GM19240 (cell line): ENCODE measurements around the gene TANC1.

Experiments used
- DNase-seq: peaks from one replicate; pipeline ENCODE4 v3.0.0; 2011; ENCODE audit warnings: low spot score; ENCODE audit not compliant: insufficient read length

The TANC1 gene

DNA sequence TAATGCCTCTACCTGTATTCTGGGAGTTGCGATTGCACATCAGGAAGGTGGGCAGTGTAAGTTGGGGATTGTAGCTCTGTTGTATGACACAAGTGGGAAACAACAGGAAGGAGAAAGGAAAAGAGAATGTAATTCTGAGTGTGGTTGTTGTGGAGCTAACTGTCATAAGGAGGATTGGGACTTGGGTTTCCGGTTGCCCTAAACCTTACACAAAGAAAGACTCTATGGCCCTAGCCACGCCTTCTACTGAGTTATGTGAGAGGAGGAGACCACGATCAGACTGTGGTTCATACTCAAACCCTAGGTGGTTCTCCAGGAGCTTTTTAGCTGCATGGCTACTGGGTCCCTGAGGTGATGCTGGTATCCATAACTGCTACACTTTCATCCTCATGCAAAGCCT, 86.5 kb downstream of the TANC1 start:
- DNase-seq, result no peak

GRCh38 chr2:159060518-159060917, 92.1 kb downstream of the TANC1 start:
- DNase-seq, result no peak

- no peak for DNase-seq
These were observed 95.2 kb downstream of the TANC1 start for GRCh38 chr2:159063677-159064076.

DNA sequence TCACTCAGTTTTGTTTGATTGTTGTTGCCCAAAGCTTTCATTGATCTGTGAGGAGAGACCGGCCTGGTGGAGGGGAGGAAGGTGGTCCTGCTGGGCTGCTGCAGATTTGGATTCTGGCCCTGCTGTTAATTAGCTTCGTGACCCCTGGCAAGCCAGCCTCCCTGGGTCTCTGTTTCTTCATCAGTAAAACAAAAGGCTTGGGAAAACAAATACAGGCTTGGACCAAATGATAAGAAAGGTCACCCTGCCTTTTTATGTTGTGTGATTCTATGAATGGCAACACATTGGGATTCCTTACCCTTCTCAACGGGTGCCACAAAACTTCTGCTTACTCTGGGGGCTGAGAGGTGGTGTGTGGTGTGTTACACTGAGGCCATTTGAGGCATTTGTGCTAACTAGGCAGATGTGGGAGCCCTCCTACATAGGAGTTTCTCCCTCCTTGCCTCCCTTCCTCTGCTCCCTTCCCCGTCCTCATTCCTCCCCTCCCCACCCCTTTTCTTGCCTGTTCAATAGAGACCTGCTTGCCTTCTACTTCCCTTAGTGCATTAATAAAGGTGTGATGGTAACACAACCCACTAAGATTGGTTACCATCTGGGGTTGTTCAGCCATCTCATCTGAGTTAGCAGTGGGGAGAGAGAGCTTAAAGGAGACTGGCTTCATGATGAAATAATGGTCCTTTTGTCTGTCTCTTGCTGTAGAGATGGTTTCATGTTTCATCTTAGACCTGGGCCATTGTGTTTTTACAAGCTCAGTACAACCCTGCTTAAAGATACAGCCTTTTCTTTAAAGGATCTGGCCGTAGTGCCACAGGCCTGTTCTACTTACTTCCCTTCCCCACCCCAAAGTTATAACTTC, 96.2 kb downstream of the TANC1 start:
- no peak for DNase-seq

- no peak for DNase-seq
These were observed 96.9 kb downstream of the TANC1 start for GRCh38 chr2:159065313-159065712.

DNA sequence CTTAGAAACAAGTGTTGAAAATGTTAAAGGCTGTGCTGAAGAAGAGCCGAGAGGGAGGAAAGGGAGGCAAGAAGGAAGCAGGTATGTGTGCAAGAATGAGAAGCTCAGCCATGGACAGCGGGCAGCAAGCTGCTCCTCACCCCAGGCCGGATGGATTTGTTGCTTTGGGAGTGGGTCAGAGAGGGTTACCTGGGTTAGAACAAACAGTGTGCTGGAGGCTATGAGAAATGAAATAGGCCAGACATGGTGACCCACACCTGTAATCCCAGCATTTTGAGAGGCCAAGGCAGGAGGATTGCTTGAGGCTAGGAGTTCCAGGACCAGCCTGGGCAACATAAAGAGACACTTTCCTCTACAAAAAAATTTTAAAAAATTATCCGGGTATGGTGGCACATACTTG, 97.5 kb downstream of the TANC1 start:
- DNase-seq, result no peak

DNA sequence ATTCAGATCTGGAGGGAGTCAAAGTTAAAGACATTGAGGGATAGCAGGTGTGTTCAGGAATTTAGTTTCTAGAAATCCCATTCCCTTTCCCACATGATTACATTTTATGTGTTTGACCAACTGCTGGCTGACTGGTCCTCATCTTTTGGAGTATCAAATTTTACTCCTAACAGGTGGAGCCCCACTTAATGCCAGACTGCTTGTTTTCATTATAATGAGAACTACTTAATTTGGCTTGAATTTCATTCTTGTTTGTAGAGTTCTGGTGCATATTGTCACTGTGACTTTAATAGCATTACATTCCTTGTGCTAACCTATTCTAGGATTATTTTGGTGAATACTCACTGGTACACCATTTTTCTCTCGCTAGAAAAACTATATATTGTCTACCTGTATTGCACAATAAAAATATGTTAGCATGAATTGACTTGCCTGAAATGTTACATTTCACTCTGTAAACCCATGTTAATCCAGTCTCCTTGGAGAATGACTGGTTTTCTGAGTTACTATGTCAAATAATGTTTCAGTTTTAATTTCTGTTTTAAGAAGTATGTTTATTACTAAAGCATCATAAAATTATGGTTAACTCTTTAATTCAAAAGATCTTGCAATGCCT, 98.2 kb downstream of the TANC1 start:
- DNase-seq, result no peak

GRCh38 chr2:159067971-159068370, 99.5 kb downstream of the TANC1 start:
- no peak for DNase-seq

GRCh38 chr2:159069229-159069628, 100.8 kb downstream of the TANC1 start:
- DNase-seq, result no peak

GRCh38 chr2:159070235-159070634, 101.8 kb downstream of the TANC1 start:
- DNase-seq, result no peak

DNA sequence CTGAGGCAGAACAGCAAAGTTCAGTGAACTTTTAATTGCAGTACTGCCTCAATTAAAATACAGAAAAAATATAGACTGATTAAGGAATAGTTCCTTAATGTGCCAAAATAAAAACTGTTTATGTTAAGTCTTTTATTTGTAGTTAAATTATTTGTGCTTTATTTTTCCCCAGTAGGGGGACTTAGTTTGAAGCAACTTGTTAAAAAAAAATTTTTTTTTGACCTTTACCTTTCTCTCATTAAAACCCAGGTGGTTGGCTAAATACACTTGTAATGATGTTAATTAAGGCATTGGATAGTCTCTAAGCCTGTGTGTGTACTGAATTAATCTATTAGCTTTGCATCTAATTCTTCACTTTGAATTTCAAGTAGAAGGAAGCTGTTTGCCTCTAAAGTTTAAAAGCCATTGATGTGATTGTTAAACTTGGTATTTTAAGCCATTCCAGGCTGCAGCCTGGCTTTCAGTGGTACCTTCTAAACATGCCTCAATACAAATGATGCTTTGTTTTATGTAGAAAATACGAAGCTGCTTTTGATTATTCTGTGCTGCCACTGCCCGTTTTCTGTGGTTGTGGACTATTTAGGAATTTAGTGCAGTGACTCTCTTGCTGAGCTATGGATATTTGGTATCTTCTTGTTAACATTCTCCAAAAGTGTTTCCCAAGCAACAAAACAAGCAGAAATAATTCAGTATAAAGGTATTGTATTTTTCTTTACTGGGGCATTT, 102.9 kb downstream of the TANC1 start:
- no peak for DNase-seq

- no peak for DNase-seq
These were observed 104.4 kb downstream of the TANC1 start for GRCh38 chr2:159072795-159073194.

DNA sequence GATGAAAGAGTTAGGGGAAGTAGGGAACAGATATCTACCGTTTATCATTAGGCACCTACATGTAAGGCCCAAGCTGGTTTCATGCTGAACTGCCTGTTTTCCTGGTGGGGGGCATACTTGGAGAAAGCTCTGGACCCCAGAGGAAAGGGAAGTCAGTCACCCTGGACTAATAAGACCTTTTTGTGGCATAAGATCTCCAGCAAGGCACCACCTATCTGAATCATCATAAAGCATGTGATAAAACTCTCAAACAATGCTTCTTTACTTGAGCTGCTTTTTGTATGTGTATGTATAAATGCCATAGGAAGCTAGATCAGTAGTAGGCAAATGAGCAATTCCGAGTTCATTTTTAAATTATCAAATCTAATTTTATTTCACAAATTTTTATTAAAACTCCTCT, 104.8 kb downstream of the TANC1 start:
- DNase-seq, result no peak

DNA sequence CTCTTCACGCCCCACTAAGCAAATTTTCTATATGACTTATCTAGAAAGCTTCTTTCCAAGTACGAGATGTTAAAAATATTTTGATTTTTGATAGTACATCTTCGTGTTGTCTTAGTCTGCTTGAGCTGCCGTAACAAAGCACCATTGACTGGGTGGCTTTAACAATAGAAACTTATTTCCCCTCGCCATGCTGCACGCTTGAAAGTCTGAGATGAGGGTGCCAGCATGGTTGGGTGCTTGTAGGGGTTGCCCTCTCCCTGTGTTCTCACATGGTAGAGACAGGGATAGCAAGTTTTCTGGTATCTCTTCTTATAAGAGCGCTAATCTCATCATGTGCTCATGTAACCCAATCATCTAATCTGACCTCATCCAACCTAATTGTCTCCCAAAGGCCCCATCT, 106.2 kb downstream of the TANC1 start:
- DNase-seq, result no peak

GRCh38 chr2:159075727-159076126, 107.3 kb downstream of the TANC1 start:
- no peak for DNase-seq

DNA sequence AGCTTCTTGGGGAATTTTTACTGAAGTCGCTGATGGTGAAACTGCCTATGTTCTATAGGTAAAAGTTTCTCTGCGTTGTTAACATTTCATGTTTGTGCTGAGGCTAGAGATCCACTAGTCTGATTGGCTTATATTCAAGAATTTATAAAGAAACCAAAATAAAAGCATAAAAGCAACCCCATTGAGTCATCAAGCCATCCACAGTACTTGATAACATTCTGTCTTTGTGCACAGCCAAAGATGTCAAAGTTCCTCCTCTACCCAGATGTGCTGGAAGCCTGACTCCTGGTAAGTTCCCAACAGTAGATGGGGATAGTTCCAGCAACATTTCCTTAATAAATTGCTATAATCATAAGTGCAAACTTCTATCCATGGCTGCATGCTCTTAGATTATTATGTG, 107.8 kb downstream of the TANC1 start:
- no peak for DNase-seq

DNA sequence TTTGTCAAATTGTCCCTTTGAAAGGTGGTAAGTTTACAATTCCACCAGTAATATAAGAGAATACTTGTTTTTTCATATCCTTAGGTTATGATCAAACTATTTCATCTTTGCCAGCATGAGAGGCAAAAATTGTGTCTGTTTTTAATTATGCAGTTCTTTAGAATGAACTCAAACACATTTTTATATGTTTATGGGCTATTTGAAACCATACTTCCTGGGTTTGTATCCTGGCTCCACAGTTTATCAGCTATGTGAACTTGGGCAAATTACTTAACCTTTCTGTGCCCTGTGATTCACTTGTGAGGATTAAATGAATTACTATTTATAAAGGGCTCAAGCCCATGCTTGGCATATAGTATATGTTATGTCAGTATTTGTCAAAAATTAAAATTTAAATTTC, 109.4 kb downstream of the TANC1 start:
- no peak for DNase-seq

- no peak for DNase-seq
These were observed 110.0 kb downstream of the TANC1 start for GRCh38 chr2:159078443-159078842.

DNA sequence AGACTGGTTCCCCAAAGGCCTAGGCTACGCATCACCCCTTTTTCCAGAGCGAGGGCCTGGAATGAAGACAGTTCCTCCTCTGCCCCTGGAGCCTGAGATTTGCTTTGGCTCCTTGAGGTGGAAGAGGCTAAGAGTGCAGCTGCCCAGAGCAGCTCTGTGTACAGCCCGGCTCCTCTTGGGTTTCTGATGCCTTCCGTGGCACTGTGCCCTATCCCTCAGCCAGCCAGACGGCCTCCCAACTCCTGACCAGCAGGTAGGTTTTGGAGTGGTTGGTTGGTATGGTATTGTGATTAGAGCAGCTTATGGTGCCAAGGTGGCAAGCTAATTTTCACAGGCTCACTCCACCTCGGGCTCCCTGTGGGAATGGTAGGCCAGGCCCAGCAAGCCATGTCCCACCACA, 112.2 kb downstream of the TANC1 start:
- no peak for DNase-seq

- no peak for DNase-seq
These were observed 113.7 kb downstream of the TANC1 start for GRCh38 chr2:159082119-159082518.

GRCh38 chr2:159084384-159085370, 116.2 kb downstream of the TANC1 start:
- DNase-seq, result no peak
